NCI-H1092 treated with DMSO at 0.1 percent for 48 hours (cell line): ENCODE results near the gene PCP4.

ENCODE experiments used
- DNase-seq: peaks from one replicate; lab custom pipeline; 2025; lab: John Stamatoyannopoulos, UW

PCP4 gene

GRCh38 chr21:39972976-39973770 is 105.9 kb downstream of the PCP4 start:
- DNase-seq: no peak

GRCh38 chr21:39976800-39977199 is 109.6 kb downstream of the PCP4 start:
- DNase-seq: no peak
